C1 segment of cervical spinal cord (tissue), 14 donors: Measurements from ENCODE around the gene RPUSD4.

ENCODE experiments used
- DNase-seq, 14 donors: peaks; one replicate each; lab custom pipeline; 2025; lab: John Stamatoyannopoulos, UW

RPUSD4 gene

DNA sequence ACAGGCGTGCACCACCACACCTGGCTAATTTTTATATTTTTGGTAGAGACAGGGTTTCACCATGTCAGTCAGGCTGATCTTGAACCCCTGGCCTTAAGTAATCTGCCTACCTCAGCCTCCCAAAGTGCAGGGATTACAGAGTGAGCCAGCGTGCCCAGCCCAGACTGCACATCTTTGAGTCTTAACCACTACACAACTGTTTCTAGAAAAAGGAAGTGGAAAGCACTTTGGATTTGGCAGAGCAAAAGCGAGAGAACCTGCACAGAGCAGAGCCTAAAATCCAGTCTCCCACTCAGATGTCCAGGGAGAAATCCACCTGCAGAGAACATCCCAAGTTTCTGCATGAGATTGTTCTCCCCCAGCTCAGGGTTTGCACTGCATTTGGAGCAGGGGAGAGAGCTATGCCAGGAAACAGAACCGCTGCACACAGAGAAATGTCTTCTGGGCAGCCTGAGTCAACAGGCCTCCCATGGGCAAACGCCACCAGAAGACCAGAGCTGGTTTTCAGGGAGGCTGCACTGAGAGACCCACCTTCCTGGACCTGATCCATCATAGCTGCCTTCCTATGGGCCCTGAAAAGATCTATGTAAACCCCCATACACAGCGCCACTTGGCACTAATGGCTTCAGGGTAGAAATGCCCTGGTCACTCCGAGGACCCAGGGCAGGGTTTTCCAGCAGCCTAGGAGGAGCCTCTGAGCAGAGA is 54.0 kb downstream of the RPUSD4 start:
- DNase-seq: no peak

DNA sequence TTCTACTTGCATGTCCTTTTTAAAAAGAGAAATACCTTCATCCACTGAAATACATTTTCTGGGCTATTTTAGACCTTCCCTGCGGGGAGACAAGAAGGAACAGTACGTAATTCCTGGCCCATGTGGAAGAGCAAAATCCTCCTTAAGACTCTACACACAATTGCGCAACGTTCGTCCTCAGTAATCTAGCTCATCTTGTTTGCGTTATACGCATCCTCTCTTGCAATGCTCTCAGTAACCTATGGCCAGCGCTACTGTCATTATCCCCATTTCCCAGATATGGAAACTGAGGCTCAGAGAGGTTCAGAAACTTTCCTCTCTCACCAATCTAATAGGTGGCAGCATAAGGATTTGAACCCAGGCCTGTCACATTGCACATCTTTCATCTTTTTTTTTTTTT is 54.6 kb downstream of the RPUSD4 start:
- DNase-seq: no peak

DNA sequence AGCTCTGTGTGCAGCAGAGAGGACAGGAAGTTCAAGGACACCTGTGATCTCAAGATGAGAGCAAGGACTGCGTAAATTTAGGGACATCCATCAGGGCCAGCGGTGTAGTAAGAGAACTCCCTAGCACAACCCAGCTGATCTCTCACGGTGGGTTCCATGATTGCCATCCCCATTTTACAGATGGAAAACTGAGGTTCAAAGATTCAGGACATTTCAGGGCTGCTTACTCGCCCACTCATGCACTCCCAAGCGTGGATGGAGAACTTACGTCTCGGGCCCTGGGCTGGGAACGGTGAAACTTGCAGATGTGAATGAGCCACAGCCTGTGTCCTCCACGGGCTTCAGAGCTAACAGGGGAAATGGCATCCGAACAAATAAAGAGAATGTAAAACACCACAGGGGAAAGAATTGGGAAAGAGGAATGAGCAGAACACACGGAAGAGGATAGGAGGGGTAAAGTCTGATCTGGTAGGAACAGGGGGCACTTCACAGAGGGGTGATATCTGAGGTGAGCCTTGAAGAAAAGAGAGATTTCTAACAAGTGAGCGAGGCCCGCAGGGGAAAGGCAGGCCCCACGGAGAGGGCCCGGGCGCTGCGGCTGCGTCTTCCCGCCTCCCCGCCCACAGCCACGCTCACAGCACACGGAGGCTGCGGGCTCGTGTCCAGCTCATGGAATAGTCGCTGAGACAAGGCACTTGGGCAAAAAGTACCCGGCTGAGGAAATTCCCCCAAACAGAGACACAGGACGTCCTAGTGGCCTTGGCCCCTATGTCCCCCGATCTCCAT is 55.9 kb downstream of the RPUSD4 start:
- DNase-seq: no peak

DNA sequence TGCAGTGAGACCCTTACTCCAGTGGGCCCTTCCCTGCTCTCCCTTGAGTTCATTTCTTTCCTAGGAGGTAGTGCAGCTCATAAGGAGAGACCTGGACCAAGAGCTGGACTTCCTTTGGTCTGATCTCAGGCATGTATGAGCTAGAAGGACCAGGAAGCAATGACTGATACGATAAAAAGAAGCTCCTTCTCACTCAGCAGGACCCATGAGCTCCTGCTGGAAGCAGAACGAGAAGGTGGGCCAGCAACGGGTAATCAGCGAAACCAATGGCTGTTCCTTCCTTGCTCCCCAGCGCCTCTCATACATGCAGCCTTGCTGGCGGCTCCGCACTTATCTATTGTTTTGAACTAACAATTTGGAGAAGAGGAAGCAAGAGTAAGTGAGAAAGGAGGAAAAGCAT is 56.8 kb downstream of the RPUSD4 start:
- no peak for DNase-seq

DNA sequence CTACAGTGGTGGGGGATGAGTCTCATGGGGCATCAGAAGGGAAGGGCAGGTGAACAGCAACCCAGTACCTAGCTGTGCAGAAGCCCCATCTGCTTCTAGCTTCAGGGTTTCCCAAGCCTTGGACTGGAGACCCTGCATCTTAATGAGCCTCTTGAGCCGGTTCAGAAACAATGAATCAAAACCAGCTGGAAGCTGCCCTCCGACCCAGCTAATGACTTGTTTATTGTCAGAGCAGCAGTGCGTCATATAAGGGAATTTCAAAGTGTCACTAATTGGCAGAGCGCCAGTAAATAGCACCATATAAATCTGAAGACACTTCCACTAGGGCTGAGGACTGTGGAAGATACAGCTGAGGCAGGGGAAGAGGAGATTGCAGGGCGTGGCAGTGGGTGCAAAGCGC is 57.5 kb downstream of the RPUSD4 start:
- DNase-seq: no peak

DNA sequence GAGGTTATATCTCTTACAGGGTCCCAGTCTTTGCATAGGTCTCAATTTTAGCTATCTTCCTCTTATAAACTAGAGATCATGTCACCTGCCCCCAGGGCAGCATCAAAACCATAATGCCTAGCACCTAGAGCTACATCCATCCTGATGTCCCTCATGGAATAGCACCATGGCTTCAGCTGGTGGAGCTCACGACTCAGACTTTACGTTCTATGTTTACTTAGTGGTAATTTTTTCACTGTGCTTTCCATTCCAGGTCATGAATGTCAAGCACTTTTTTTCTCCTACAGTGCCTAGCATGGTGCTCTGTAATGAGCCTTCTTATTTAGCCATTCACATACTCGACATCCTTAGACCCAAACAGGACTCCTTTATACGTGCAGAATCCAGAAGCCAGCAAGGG is 58.4 kb downstream of the RPUSD4 start:
- DNase-seq: no peak

DNA sequence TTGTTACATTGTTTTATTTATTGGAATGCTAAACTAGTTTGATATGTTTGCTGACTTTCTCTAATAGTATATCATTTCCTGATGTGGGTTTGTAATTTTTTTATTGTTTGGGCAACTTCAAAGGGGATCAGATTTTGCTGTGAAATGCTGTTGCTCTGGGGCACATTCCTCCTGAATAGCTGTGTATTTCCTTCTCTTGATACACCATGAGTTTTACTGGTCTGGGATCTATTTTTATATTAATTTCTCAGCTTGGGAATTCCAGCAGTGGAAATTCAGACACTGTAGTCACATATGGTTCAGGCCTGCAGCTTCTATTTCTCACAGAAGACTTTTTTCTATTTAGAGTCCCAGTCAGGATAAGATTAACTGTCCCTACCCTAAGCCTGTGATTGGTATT is 58.9 kb downstream of the RPUSD4 start:
- DNase-seq: no peak

DNA sequence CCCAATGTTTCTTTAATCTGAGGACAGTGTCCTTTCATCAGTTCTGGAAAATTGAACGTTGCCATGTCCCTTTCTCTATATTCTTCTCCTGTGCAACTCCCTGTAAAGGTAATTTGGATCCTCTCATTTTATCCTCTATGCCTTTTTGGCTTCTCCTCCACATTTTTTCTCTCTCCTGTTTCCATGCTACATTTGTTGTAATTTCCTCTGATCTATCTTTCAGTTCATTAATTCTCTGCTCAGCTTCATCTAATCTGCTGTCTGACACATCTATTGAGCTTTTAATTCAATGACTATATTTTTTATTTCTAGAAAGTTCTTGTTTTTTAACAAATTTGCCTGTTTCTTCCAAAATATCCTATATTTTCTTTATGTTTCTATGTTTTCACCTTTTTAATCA is 59.3 kb downstream of the RPUSD4 start:
- DNase-seq: no peak
